Measurements from ENCODE around the gene ERFL.

GRCh38 chr19:41932259-41932719 is 4.0 kb upstream of the ERFL start:
- TF ChIP-seq POLR2AphosphoS5 (IDR thresholded peaks at IDR 0.05) (no peak), POLR2A (IDR thresholded peaks at IDR 0.05) (no peak), CTCF (IDR thresholded peaks at IDR 0.05 in 8 of 11, conservative IDR thresholded peaks at IDR 0.05 in 3 of 11) (no peak)
